ENCODE measurements around the gene USP3.
"Not testable (repeated sequence)": the region's sequence is repeated elsewhere in the genome, so short reads cannot be mapped to it uniquely, and the experiment has no call there.

The USP3 gene

DNA sequence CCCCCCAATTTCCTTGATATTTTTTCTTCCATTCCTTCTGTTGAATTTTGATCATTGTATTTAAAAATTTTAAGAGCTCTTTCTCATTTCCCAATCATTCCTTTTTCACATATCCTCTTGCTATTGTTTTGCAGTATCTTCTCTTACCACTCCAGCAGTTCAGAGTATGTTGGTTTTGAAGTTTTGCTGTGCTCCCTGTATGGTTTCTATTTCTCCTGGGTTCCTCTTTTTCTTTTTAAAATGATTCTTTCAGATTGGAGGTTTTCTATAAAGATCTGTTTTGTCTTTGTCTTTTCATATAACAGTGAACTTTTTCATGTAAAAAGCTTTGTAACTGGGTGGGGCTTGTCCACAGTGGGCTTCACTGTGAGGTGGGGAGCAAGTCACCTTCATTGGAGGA lies 12.8 kb downstream of the USP3 start:
- DNase-seq: no peak

DNA sequence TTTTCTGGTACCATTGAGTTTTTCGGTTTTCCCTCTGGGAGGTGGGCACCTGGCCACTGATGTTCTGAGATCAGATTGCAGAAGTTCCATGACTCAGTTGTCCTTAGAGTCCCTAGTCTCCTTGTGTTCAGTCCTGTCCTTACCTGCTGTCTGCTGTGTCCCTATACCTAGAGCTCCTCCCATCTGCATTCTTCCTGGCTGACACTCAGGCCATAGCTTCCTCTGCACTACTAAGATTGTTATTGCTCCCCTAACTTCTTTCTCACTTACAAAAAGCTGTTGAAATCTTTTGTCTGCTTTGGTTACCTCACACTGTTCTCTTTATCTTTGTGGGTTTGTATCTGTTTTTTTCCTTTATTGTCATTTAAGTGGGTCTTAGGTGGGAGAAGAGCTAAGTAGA lies 13.2 kb downstream of the USP3 start:
- DNase-seq: no peak

DNA sequence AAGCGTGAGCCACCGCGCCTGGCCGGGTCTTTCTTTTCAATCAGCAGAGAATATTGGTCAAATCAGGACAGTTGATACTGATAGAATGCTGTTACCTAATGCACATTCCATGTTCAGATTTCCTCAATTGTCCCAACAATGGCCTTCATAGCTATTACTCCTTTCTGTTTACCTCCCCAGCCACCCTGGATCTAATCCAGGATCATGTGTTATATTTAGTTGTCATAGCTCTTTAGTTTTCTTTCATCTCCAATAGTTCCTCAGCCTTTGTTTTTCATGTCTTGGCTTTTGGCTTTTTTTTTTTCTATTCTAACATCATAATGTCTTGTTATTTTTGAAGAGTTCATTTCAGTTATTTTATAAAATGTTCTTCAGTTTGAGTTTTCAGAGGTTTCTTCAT lies 14.6 kb downstream of the USP3 start:
- no peak for DNase-seq

DNA sequence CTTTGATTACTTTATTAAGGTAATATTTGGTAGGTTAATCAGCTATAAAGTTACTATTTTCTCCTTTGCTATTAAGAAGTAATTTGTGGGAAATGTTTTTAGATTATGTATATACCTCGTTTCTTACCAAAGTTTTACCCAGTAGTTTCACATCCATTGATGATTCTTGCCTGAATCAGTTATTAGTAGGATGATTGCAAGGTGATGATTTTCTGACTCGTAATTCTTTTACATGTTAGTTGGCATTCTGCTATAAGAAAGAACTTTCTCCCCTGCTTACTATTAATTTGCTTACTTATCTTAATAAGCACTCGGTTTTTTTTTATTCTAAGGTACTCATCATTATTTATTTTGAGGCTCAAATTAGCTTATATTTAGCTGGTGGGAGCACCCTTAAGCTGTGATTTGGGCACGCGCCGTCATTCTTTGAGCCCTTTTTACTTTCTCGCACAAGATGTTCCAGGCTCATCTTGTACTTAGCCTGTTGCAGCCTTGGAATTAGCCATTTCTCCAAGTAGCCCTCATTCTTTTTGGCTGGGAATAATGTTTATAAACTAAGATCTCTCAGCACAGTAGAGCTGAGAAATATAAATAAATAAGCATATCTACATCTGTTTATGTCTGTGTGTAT lies 15.3 kb downstream of the USP3 start:
- no peak for DNase-seq

DNA sequence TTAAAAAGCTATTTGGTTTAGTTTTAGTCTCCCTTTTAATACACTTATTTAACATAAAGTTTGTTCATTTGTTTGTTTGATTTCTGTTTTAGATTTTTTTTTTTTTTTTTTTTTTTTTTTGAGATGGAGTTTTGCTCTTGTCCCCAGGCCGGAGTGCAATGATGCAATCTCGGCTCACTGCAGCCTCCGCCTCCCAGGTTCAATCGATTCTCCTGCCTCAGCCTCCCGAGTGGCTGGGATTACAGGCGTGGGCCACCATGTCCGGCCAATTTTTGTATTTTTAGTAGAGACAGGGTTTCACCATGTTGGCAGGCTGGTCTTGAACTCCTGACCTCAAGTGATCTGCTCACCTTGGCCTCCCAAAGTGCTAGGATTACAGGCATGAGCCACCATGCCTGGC lies 16.1 kb downstream of the USP3 start:
- not testable (repeated sequence) for DNase-seq

DNA sequence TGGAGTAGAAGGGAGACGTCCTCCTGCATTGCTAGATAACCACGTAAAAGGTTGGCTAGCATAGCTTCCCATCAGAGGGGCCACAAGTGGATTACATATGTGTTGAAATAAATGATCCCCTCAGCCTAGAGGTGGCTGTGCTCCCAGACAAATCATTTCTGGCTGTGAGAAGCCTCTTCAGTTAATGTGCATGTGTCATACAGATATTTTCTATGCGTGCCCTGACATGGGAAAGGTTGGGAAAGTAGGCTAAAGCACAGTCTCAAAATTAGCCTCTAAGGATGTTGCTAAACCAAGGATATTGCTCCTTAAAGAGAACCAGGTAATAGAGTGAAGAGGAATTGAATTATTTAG lies 17.8 kb downstream of the USP3 start:
- no peak for DNase-seq

DNA sequence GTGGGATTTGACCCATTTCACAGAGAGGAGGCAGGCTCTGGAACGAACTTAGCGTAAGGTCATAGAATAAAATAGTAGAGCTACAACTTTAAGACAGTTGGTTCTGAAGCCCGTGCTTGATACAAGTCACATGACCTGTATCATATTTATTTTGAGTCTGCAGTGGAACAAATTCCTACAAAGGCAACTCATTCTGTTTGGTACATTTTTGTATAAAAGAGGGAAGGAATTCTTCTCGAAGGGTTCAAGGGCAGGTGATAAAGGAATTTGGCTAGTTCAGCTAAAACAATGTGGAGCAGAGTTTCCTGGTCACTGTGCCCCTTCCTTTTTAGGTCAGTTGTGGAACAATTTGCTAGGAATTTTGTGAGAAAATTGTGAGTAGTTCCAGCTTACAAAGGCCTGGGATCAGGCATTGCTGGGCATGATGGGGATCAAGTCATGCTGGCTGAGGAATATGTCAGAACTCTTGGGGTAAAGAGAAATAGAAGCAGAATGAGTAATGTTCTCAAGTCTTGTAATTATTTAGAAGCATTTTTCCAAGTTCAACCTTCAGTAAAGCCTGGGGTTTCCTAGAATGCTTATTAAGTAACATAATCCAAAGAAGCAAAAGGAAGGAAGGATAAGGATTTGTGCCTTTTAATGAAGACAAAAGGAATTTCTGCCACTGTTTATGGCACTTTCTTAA lies 19.1 kb downstream of the USP3 start:
- DNase-seq: no peak

DNA sequence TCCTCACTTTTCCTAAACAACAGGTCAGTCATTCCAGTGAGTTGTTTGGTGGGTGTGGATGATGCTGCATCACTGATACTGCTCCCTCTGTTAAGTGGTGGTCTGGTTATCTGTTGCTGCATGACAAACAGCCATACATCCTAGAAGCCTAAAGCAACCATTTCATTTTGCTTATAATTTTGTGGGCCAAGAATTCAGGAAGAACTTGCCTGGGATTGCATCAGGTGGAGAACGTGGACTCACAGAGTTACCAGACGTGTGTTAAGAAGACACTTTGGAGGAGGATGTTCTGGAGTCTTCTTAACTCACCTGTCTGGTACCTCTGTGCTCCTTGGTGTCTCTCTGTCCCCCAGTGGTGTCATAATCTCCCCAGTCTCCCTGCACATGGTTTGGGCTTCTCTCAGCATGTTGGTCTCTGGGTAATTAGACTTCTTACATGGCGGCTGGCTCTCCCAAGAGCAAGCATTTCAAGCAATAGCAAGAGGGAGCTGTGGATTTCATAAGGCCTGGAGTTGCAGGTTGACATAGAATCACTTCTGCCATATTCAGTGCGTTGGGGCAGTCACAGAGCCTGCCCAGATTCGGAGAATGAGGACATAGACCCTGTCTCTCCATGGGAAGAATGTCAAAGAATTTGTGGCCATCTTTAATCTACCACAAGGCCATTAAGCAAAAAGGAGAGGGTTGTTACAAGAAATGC lies 20.1 kb downstream of the USP3 start:
- DNase-seq: no peak

DNA sequence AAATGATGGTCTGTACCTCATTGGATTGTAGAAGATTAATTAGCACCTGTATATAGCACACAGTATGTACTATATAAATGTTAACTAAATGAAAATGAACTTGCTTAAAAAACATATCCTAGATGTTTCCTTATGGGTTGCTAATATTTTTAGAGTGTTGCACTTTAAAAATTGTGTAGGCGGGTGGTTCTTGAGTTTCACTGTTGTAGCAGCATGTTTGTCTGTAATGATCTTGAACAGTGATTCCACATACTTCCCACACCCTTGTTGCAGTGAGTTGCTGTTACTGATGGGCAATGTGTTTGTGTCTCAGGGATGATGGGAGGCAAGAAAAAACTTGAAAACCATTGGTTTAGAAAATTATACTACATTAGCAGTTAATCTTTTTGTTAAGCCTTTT lies 22.0 kb downstream of the USP3 start:
- no peak for DNase-seq

DNA sequence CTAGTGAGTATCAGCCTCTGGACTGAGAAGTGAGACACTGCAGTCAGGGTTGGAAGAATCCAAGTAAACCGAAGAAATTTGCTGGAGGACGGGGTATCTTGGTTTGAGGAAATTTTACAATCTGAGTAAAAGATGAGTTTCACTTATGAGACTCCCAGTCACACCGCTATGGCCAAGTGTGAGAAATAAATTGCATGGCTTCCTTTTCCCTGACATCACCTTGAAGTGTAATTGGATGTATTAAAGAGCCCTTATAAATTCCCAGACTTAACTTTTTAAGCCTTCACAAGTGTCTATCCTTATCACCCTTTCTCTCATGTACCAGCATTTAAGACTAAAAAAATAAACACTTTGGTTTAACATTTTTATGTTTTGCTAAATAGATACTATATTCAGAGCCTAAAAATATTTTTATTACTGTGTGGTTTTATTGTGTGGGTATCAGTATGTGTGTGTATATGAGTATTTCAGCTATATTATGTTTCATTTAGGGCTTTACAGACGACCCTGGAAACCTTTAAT lies 23.8 kb downstream of the USP3 start:
- no peak for DNase-seq

DNA sequence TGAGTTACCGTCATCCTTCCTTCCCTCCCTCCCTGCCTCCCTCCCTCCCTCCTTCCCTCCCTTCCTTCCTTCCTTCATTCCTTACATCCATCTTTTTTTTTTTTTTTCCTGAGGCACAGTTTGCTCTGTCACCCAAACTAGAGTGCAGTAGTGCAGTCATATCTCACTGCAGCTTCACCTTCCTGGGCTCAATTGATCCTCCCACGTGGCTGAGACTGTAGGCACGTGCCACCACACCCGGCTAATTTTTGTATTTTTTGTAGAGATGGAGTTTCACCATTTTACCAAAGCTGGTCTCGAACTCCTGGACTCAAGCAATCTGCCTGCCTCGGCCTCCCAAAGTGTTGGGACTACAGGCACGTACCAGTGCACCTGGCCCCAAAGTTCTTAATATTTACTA lies 25.8 kb downstream of the USP3 start:
- peak; percentile 44 for DNase-seq

DNA sequence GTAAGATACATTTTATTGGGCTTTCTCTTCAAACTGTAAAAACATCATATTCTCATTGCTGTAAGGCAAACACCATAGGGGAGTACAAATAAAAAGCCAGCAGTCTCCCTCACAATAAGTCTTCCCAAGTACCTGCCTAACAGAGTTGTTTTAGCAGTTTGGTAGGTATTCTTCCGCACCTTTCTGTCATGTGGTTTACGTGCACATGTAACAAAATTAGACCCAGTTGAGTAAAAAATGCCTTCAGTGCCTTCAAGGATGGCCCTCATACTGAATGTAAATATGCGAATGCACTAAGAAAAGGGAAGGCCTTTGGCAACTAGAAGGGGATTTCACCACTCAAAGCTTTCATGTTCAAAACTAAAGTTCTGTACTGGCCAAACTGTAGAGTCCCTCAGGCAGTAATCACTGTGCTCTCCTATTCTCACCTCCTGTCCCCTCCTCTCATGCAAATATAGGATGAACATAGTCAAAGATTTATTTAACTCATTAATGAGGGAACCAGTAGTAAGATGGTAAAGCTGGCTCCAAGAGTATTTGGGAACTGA lies 26.4 kb downstream of the USP3 start:
- DNase-seq: no peak

DNA sequence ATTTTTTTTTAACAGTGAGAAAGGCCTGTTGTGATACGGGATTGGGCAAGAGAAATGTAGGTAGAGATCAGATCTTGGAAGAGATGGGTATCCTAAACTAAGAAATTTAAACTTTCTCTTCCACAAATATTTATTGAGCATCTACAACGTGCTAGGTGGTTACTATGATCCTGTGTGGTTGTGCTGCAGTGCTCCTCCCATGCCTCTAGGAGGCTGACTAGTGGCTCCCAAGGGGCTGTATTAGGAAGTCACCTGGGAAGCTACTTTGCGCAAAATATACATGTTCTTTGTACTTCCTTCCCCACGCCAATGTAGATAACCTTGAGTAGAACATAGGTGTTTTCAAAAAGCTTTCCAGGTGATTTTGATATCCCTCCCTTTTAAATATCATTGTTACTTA lies 27.2 kb downstream of the USP3 start:
- DNase-seq: no peak

DNA sequence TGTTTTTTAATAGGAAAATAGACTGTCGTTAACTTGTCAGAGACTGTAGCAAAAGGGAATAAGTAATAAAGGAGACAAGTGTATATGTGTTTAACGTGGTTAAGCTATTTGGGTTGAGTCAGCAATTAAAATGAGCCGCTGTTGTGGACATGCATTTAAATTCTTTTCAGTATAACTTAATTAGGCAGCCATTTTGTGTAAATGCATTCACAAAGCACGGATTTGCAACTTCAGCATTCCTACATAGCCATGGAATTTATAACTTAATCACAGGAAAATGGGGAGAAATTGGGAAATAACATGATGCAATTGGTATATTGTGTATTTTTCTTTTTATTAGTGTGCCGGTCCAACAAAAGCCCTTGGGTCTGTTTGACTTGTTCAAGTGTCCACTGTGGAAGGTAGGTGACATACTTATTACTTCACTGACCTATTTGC lies 27.9 kb downstream of the USP3 start:
- no peak for DNase-seq

DNA sequence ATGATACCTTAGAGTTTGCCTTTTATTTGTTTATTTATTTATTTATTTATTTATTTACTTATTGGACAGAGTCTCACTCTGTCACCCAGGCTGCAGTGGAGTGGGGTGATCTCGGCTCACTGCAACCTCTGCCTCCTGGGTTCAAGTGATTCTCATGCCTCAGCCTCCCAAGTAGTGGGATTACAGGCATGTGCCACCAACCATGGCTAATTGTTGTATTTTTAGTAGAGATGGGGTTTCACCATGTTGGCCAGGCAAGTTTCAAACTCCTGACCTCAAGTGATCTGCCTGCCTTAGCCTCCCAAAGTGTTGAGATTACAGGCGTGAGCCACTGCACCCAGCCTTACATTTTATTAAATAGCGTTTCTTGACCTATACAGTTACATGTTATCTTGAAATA lies 30.5 kb downstream of the USP3 start:
- not testable (repeated sequence) for DNase-seq

DNA sequence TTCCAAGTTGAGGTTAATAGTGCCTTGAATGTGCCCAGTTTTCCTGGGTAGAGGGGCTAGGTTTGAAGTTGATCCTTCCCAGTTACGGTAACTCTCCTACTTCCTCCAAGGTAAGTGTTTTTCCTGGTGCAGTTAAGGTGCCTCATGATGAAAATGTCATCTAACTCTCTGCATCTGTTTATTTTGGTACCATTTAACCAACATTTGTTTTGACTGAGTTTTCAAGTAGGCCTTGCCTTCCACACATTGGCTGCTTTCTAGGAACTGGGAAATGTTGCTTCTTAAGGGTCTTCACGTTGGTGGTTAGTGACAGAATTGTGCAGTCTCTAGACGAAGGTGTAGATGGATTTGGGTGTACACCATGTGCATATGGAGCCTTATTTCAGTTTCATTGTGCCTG lies 31.3 kb downstream of the USP3 start:
- DNase-seq: no peak

DNA sequence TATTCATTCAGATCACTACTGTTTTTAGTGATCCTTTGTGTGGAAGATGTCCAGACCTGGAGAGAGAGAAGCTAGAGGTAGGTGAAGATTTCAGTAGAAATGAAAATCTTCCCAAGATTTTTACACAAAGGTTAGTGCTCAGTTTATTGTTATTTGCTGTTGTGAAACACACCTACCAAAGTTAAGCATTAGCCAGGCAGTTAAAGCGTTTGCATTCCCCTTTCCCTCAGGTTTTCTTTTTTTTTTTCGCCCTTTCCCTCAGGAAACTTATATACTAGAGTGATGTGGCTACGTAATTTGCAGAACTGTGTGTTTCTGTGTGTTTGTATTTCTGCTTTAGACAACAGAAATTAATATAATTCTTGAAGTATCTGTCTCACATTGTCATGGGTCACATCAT lies 34.5 kb downstream of the USP3 start:
- DNase-seq: no peak

DNA sequence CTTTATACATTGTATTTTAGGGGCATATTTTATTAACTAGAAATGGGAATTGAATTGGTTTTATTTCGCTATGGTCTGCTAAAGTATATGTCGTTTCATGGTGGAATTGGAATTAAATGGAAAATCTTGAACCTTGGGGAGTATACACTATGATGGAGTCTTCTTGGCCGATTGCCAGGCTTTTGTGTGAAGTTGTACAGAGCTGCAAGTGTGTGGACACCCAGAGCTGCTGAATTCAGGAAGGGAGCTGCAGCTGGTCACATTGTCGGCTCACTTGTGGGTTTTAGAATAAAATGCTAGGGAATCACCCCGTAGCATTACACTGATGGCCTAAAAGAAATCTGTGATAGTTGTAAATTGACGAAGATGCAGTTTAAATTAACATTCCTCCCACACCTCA lies 35.1 kb downstream of the USP3 start:
- DNase-seq: no peak

DNA sequence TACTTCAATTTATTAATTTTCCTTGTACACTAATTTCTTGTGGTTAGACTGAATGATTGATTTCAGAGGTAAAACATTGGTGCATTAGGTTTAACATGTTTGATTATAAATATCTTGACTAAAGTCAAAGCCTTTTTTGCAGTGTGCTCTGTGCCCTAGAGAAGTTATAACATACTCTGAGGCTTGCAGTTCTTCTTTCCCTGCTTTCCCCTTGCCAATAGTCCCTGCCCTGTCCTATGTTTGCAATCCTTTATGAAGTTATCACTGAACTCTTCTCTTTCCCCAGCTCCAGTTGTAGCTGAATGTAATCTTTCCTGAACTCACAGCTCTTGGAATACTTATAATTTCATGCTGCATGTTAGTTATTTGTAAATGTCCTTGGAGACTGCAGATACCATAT lies 35.6 kb downstream of the USP3 start:
- DNase-seq: no peak

DNA sequence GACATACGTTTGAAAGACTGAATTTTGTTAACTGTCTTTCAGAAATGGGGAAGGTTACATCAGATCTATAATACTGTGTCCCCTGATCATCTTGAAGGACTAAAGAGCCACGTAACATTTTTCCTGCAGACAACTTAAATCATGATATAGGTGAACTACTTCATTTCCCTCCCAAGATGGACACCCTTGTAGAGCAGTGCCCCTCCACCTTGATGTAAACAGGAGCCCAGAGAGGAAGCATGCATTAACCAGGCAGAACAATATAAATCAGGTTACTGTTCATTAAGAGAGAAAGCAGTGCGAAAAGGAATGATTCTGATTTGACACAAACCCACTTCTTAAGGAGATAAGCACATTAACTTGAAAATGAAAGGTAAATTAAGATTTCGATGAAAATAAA lies 36.1 kb downstream of the USP3 start:
- no peak for DNase-seq

DNA sequence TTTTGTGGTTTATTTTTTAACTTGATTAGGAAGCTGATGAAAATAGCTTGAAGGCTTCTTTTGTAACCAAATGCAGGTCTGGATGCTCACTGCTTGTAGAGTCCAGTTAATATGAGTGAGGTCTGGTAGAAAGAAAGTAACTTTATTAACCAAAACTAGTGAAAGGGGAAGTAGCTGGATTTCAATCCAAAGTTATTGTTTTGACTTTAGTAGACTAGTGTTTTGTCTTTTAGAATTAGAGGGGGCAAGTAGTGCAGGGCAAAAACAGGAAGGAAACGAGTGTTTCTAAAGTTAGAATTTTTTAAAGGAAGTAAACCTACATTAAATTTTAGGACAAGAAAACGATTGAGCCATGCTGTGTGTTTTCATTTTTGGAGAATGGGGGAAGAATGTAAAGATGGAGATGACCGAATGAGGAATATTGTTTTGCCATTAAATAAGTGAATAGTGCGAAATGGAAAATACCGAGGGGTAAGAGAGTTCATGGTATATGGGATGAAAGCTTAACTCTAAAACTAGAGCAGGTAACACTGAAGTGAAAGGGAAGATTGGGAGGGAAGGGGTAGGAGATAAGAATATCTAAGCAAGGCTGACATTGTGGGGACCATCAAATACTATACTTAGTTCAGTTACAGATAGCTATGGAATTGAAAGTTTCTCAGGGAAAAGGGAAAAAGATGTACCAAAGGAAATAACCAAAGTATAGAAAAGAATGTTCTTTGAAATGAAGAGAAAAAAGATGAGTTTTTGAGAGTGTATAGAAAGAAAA lies 40.0 kb downstream of the USP3 start:
- DNase-seq: no peak

DNA sequence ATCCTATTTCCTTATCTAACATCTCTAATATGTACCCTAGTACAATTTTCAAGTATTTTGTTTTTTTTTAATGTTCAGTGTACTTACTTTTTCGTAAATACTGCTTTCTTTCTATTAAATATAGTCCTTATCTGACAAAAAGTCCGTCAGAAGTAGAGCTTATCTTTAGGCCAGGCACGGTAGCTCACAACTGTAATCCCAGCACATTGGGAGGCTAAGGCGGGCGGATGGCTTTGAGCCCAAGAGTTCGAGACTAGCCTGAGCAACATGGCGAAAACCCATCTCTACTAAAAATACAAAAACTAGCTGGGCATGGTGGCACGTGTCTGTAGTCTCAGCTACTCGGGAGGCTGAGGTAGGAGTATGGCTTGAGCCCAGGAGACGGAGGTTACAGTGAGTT lies 41.1 kb downstream of the USP3 start:
- no peak for DNase-seq

DNA sequence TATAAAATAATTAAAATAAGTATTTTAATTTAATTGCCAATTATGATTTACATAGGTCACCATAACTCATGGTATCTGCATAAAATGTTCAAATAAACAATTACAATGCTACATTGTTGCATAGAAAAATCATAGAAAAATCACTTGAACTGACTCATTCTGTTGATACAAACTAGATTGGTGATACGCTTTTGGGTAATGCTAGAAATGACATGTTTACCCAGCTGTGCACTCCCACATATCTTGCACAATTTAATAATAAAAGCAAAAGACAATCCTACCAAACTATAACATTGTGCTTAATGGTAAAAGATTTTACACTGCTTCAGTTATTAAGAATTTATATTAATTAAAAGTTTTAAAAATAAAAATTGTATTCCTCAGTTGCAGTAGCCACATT lies 47.0 kb downstream of the USP3 start:
- DNase-seq: no peak

All from stimulated activated CD4-positive, alpha-beta T cell treated with anti-CD3 and anti-CD28 coated beads, Interleukin-15, amount 100 ng/mL, for 24 hours (primary cell).